ENCODE data around the gene DSCAML1.

Gene DSCAML1

DNA sequence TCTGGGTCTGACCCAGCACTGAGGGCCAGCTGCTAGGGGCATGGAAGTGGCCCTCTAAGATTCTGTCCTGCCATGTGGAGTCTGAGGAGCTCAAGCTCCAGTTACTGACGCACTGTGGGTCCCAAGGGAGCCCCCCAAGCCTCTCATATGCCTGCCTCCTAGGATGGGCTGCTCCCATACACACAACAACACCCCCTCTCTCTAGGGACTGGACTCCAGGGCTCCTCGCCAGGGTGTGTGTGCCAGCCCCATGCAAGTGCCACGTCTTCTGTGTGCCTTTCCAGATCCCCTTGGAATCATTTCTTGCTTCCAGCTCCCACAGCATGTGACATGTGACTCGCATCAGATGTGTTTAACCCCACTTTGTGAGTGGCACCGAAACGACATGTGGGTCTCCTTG, 234.9 kb downstream of the DSCAML1 start:
- H3K9ac ChIP-seq (ENCODE audit: low read length) = no peak overlapping the region
- no peak overlapping the region for H3K4me3 ChIP-seq (ENCODE audit: low read depth, low read length, poor library complexity, severe bottlenecking)
- no peaks in the 10 kb centered on the region for H3F3A ChIP-seq (ENCODE audit: insufficient read depth, low read length)
- H3K9me2 ChIP-seq (ENCODE audit: low read depth, low read length) = no peaks in the 10 kb centered on the region
- H3K4me2 ChIP-seq (ENCODE audit: low read length) = no peak overlapping the region
- H3K27me3 ChIP-seq (ENCODE audit: insufficient read depth, low read length) = no peaks in the 10 kb centered on the region
- H2AFZ ChIP-seq (ENCODE audit: low read length) = no peak overlapping the region
- H3K27ac ChIP-seq (ENCODE audit: low read depth, low read length, poor library complexity, severe bottlenecking) = no peak overlapping the region
- TF ChIP-seq EZH2 (IDR thresholded peaks at IDR 0.05; ENCODE audit: borderline replicate concordance, low read length) = no peak
- TF ChIP-seq, protein P1, sequence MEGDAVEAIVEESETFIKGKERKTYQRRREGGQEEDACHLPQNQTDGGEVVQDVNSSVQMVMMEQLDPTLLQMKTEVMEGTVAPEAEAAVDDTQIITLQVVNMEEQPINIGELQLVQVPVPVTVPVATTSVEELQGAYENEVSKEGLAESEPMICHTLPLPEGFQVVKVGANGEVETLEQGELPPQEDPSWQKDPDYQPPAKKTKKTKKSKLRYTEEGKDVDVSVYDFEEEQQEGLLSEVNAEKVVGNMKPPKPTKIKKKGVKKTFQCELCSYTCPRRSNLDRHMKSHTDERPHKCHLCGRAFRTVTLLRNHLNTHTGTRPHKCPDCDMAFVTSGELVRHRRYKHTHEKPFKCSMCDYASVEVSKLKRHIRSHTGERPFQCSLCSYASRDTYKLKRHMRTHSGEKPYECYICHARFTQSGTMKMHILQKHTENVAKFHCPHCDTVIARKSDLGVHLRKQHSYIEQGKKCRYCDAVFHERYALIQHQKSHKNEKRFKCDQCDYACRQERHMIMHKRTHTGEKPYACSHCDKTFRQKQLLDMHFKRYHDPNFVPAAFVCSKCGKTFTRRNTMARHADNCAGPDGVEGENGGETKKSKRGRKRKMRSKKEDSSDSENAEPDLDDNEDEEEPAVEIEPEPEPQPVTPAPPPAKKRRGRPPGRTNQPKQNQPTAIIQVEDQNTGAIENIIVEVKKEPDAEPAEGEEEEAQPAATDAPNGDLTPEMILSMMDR (IDR thresholded peaks at IDR 0.05; ENCODE audit: low read length) = no peak
- no peaks in the 10 kb centered on the region for H3K36me3 ChIP-seq (ENCODE audit: insufficient read depth, low read length)
- H3K9me3 ChIP-seq (ENCODE audit: low read length) = no peaks in the 10 kb centered on the region
- no peaks in the 10 kb centered on the region for H4K20me1 ChIP-seq (ENCODE audit: insufficient read depth, low read length)
- no peaks in the 10 kb centered on the region for H3K79me2 ChIP-seq (ENCODE audit: insufficient read depth, low read length)
- H3K4me1 ChIP-seq (ENCODE audit: insufficient read depth, low read length, severe bottlenecking) = no peaks in the 10 kb centered on the region

DNA sequence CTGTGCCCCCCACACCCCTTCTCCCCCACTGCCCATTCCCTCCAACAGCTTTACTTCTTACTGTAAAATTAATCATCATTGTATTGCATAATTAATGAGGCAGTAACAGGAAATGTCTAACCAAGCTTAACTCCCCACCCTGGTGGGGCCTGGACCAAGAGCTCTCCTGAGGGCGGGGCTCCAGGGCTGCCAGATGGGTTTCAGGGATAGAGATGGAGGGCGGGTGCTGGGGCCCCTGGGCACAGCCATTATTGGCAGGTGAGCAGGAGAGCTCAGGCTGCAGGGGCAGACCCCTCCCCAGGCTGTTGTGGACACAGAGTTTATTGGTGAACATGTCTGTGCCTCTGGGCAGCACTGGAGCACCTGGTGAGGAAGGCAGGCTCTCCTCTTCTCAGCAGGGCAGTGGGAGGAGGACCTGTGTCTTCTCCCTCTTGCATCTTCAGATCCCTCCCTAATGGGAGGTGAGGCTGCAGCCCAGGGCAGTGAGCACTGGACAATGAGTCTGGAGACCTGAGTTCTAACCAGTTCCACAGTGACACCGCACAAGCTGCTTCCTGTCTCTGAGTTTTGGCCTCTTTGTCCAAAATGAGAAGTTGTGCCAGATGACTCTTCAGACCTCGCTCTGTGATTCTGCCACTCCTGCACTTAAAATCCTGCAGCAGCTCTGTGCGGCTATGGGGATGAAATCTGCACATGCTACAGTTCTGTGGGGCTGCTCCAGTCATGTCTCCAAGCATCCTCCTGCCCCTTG, 236.1 kb downstream of the DSCAML1 start:
- no peaks in the 10 kb centered on the region for H3K27me3 ChIP-seq (ENCODE audit: insufficient read depth, low read length)
- no peaks in the 10 kb centered on the region for H4K20me1 ChIP-seq (ENCODE audit: insufficient read depth, low read length)
- no peak overlapping the region for H3K4me2 ChIP-seq (ENCODE audit: low read length)

DNA sequence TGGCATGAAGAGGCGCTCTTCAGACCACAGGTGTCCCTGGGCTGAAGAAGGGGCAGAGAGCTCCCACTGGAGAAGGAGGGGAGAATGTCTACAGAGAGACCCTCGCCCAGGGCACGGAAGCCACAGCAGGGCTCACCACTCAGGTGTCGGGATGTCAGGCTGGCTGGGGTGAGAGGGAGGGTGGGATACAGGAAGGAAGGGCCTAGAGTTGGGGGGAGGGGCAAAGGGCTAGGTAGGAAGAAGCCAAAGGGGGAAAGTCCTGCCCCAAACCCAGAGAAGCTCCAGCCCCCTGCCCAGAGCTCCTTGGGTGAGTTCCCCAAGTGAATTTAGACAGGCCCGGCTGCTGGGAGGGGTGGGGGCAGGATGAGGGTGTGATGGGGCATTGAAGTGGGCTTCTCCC, 237.3 kb downstream of the DSCAML1 start:
- Histone ChIP-seq H2AFZ (ENCODE audit: low read length) (no peak overlapping the region), H3K9ac (ENCODE audit: low read length) (no peak overlapping the region), H3K79me2 (ENCODE audit: insufficient read depth, low read length) (no peaks in the 10 kb centered on the region), H3K27me3 (ENCODE audit: insufficient read depth, low read length) (no peaks in the 10 kb centered on the region), H3F3A (ENCODE audit: insufficient read depth, low read length) (no peaks in the 10 kb centered on the region), H3K27ac (ENCODE audit: low read depth, low read length, poor library complexity, severe bottlenecking) (no peak overlapping the region), H4K20me1 (ENCODE audit: insufficient read depth, low read length) (no peaks in the 10 kb centered on the region), H3K9me2 (ENCODE audit: low read depth, low read length) (no peaks in the 10 kb centered on the region), H3K4me2 (ENCODE audit: low read length) (no peak overlapping the region), H3K36me3 (ENCODE audit: insufficient read depth, low read length) (no peaks in the 10 kb centered on the region), H3K4me1 (ENCODE audit: insufficient read depth, low read length, severe bottlenecking) (no peaks in the 10 kb centered on the region), H3K4me3 (ENCODE audit: low read depth, low read length, poor library complexity, severe bottlenecking) (no peak overlapping the region), H3K9me3 (ENCODE audit: low read length) (no peaks in the 10 kb centered on the region)
- TF ChIP-seq EZH2 (IDR thresholded peaks at IDR 0.05; ENCODE audit: borderline replicate concordance, low read length) = no peak
- TF ChIP-seq, protein P1 (IDR thresholded peaks at IDR 0.05; ENCODE audit: low read length) = no peak

More for the DNA sequence above, 236.1 kb downstream of the DSCAML1 start:
- no peak overlapping the region for H2AFZ ChIP-seq (ENCODE audit: low read length)
- TF ChIP-seq, protein P1 (IDR thresholded peaks at IDR 0.05; ENCODE audit: low read length) = no peak
- TF ChIP-seq EZH2 (IDR thresholded peaks at IDR 0.05; ENCODE audit: borderline replicate concordance, low read length) = no peak
- no peak overlapping the region for H3K4me3 ChIP-seq (ENCODE audit: low read depth, low read length, poor library complexity, severe bottlenecking)
- H3K27ac ChIP-seq (ENCODE audit: low read depth, low read length, poor library complexity, severe bottlenecking) = no peak overlapping the region
- H3K9me2 ChIP-seq (ENCODE audit: low read depth, low read length) = no peaks in the 10 kb centered on the region
- H3K9ac ChIP-seq (ENCODE audit: low read length) = no peak overlapping the region
- H3K79me2 ChIP-seq (ENCODE audit: insufficient read depth, low read length) = no peaks in the 10 kb centered on the region
- no peaks in the 10 kb centered on the region for H3K9me3 ChIP-seq (ENCODE audit: low read length)
- H3K36me3 ChIP-seq (ENCODE audit: insufficient read depth, low read length) = no peaks in the 10 kb centered on the region
- H3F3A ChIP-seq (ENCODE audit: insufficient read depth, low read length) = no peaks in the 10 kb centered on the region
- no peaks in the 10 kb centered on the region for H3K4me1 ChIP-seq (ENCODE audit: insufficient read depth, low read length, severe bottlenecking)

Data from OCI-LY1 (cell line).